ENCODE measurements around the gene CPSF4. TPM values are rescaled to one million over a fixed set of nuclear protein-coding genes. Genes with fewer than 3 reads are reported as not detected.

The CPSF4 gene
- total RNA-seq (60.0 and 63.2 TPM in 2 replicates), polyA plus RNA-seq (52.9 and 68.9 TPM in 2 replicates), polyA minus RNA-seq (32.2 and 39.7 TPM in 2 replicates)
- total RNA-seq (2013), result 28.7 TPM

DNA sequence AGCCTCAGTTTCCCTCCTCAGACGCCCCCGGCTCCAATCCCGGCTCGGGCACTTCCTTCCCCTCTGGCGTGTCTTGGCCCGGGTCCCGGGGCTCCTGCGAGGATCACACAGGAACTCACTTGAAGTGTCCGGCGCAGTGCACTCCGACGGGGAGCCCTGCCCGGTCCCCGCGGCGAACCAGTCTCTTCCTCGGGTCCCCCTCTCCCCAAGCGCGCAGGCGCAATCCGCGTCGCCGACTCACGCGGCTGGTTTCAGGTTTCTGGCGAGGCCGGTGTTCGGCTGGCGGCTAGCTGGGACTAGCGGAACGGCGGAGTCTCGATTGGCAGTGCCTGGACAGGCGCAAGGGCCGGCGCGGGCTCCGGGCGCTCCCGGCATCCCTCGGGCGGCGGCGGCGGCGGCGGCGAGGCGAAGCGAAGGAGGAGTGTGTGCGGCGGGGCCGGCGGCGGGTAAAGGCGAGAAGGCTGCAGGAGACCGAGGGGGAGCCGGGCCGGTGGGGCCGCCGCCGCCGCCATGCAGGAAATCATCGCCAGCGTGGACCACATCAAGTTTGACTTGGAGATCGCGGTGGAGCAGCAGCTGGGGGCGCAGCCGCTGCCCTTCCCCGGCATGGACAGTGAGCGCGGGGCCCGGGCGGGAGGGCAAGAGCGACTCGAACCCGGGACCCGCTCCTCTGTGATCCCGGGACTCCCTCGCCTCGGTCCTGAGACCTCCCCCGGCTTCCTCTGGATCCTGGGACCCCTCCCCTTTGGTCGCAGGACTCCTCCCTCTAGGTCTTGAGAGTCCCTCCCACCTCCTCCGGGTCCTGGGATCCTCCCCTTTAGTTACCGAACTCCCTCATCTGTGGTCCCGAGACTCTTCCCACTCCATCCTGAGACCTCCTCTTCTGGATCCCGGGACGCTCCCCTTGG, at the start of gene CPSF4, which contains the start of gene PTCD1:
CPSF4 (plus strand) TSS at position 371 of the 908 bp plus-strand sequence; CDS start at position 511, 140 bp downstream.
PTCD1 (minus strand) TSS at position 226 of the 908 bp plus-strand sequence. CDS start 3,556 bp downstream, outside the sequence.
- Histone ChIP-seq H2AFZ (ENCODE audit: insufficient read depth, low read depth, low read length, poor library complexity, severe bottlenecking) (peak within 1 kb of the TSS; percentile 99), H3K79me2 (ENCODE audit: control insufficient read depth, insufficient read depth, low read length) (peaks cover 34% of the 10 kb centered on the region), H3K9me3 (ENCODE audit: control extremely low read depth in 1 of 3, control insufficient read depth in 2 of 3, insufficient read depth in 1 of 3, low read length in 2 of 3) (no peaks in the 10 kb centered on the region), H3K4me1 (ENCODE audit: control insufficient read depth in 2 of 2, insufficient read depth in 2 of 2, low read length in 2 of 2) (peaks cover 12 to 28% of the 10 kb centered on the region in 2 donors), H4K20me1 (ENCODE audit: control insufficient read depth, insufficient read depth, low read length, poor library complexity, severe bottlenecking) (peaks cover 10% of the 10 kb centered on the region), H3K4me3 (ENCODE audit: control extremely low read depth in 1 of 5, extremely low read depth in 1 of 5, insufficient read depth in 1 of 5, low read depth in 2 of 5, low read length in 4 of 5) (peak within 1 kb of the TSS; percentile 41 to 97 (median 92)), H3K36me3 (replicated peaks in 1 of 2; ENCODE audit: control extremely low read depth in 1 of 2, control insufficient read depth in 1 of 2, extremely low read depth in 1 of 2, insufficient read depth in 2 of 2, low read length in 1 of 2) (peaks cover 1 to 12% of the 10 kb centered on the region in 2 experiments), H3K9ac (ENCODE audit: low read length) (peak within 1 kb of the TSS; percentile 91), H3K4me2 (replicated peaks; ENCODE audit: low read depth, low read length, poor library complexity, severe bottlenecking) (peak within 1 kb of the TSS; percentile 97), H3K27me3 (replicated peaks in 1 of 4; ENCODE audit: control extremely low read depth in 1 of 4, control insufficient read depth in 3 of 4, insufficient read depth in 4 of 4, low read length in 3 of 4) (no peaks in the 10 kb centered on the region), H3K27ac (ENCODE audit: low read length in 2 of 2) (peak within 1 kb of the TSS; percentile 59 to 79)
- Mint-ChIP-seq H3K27me3 (no peaks in the 10 kb centered on the region), H3K4me3 (peak within 1 kb of the TSS; percentile 97), H3K9me3 (ENCODE audit: insufficient read depth) (no peaks in the 10 kb centered on the region), H3K4me1 (peaks cover 30% of the 10 kb centered on the region), H3K27ac (peak within 1 kb of the TSS; percentile 95)
- DNase-seq (peak; percentile 93), ATAC-seq (ENCODE audit: low read depth) (peak; percentile 96)
- ChIA-PET POLR2A (interaction anchor here (1.7 to 1.9 kb wide), 2 partner anchors 30 to 120 kb away, joined by 6 to 8 read pairs; partner anchors contain the start of genes BUD31, PDAP1 and ZNF655), CTCF (interaction anchor here (0.6 to 1.4 kb wide), 3 partner anchors 21 to 73 kb away, joined by 3 to 4 read pairs (median 3); no protein-coding TSS in a partner anchor)
- TF ChIP-seq, protein P1, sequence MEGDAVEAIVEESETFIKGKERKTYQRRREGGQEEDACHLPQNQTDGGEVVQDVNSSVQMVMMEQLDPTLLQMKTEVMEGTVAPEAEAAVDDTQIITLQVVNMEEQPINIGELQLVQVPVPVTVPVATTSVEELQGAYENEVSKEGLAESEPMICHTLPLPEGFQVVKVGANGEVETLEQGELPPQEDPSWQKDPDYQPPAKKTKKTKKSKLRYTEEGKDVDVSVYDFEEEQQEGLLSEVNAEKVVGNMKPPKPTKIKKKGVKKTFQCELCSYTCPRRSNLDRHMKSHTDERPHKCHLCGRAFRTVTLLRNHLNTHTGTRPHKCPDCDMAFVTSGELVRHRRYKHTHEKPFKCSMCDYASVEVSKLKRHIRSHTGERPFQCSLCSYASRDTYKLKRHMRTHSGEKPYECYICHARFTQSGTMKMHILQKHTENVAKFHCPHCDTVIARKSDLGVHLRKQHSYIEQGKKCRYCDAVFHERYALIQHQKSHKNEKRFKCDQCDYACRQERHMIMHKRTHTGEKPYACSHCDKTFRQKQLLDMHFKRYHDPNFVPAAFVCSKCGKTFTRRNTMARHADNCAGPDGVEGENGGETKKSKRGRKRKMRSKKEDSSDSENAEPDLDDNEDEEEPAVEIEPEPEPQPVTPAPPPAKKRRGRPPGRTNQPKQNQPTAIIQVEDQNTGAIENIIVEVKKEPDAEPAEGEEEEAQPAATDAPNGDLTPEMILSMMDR (IDR thresholded peaks at IDR 0.05), result no peak
- TF ChIP-seq EZH2 (IDR thresholded peaks at IDR 0.05; ENCODE audit: borderline replicate concordance, insufficient read depth, low read depth, low read length, poor library complexity, severe bottlenecking), result no peak
- WGBS (ENCODE audit: insufficient coverage), result under 1% methylated on average over 89 of the region's 89 CpGs
- intact Hi-C loops (cut with micrococcal nuclease), result loop anchor here (1.0 to 2.0 kb wide), 5 partner anchors 27 to 65 kb away; partner anchors contain the start of genes ARPC1B, ATP5MF, BUD31 and PDAP1
